ENCODE data around the gene SLC25A19. TPM values are rescaled to one million over a fixed set of nuclear protein-coding genes. Genes with fewer than 3 reads are reported as not detected.

The SLC25A19 gene
- total RNA-seq, 2 experiments from 2014 or later: 103 to 107 TPM

- Mint-ChIP-seq H3K4me1 (peaks cover 59% of the 10 kb centered on the region), H3K4me3 (peak overlapping the region; percentile 9), H3K27ac (peak overlapping the region; percentile 80), H3K9me3 (no peaks in the 10 kb centered on the region), H3K27me3 (no peaks in the 10 kb centered on the region), H3K36me3 (peaks cover 35% of the 10 kb centered on the region)
- peak; percentile 31 for DNase-seq
Observed at GRCh38 chr17:75242461-75243042, 46.7 kb downstream of the SLC25A19 start.

- peak overlapping the region; percentile 80 for H3K27ac Mint-ChIP-seq
- peaks cover 35% of the 10 kb centered on the region for H3K36me3 Mint-ChIP-seq
- no peak for DNase-seq
- peaks cover 56% of the 10 kb centered on the region for H3K4me1 Mint-ChIP-seq
- H3K4me3 Mint-ChIP-seq: no peak overlapping the region
- no peaks in the 10 kb centered on the region for H3K9me3 Mint-ChIP-seq
- H3K27me3 Mint-ChIP-seq: no peaks in the 10 kb centered on the region
Observed at GRCh38 chr17:75241996-75242460, 47.2 kb downstream of the SLC25A19 start.

DNA sequence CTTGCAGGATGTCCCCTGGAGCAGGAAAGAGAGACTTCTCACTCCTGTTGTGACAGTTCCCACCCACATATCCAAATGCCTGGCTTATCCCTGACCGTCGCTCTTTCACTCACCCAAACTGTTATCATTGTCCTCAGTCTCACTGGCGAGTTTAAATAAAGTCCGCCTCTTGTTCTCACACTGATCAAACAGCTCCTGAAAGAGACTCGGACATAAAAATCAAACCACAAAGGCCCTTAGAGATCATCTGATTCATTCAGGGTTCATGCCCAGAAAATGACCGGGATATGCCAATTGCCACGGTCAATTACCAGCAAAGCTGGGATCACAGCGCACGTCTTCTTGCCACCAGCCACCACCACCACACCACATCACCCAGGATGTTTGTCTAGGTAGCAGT lies 47.7 kb downstream of the SLC25A19 start:
- Mint-ChIP-seq H3K27ac (peak overlapping the region; percentile 80), H3K27me3 (no peaks in the 10 kb centered on the region), H3K36me3 (peaks cover 30% of the 10 kb centered on the region), H3K4me3 (no peak overlapping the region), H3K9me3 (no peaks in the 10 kb centered on the region), H3K4me1 (peaks cover 51% of the 10 kb centered on the region)
- no peak for DNase-seq

DNA sequence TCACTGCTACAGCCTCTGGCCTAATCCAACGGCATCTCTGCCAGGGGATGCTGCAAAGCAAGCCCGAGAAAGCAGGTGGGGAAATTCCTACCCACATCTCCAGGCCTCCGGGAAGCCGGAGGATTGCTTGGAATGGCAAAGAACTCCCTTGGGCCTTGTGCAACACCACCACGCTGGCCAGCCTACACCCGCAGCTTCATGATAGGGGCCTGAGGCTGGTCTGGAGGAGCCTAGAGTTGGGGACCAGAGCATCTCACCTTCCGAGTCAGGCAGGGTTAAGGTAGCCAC lies 48.1 kb downstream of the SLC25A19 start:
- Mint-ChIP-seq H3K4me3 (no peak overlapping the region), H3K9me3 (no peaks in the 10 kb centered on the region), H3K27ac (no peak overlapping the region), H3K36me3 (peaks cover 30% of the 10 kb centered on the region), H3K4me1 (peaks cover 49% of the 10 kb centered on the region), H3K27me3 (no peaks in the 10 kb centered on the region)
- DNase-seq: no peak

DNA sequence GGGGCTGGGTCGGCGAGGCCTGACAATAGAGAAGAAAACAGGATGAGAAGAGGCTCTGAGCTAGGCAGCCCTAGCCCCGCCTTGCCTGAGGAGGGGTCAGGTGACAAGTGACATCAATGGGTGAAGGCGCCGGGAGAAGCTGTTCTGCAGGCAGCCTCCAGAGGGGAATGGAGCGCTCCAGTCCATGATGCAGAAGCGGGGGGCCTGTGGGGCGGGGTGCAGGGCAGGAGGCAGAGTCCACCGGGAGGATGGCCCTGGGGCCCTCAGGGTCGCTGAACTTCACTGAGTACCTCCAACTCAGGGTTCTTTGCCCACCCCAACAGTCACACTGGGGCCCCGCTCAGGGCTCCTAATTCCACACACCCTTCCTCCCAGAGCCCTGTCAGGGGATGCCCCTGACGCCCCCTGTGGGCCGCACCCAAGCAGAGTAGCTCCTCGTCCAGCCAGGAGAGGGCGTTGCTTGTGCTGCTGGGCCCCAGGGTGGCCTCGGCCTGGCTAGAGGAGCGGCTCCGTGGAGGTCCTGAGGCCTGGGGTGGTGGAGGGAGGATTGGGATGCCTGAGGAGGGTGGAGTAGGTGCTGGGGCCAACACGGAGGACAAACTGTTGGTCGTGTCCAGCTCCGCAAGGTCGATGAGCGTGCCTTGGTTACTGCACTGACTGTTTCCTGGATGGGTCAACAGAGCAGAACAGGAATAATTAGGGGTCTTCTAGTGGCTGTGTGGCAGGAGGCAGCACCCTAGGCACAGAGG lies 48.7 kb downstream of the SLC25A19 start:
- Mint-ChIP-seq H3K27me3 (no peaks in the 10 kb centered on the region), H3K27ac (peak overlapping the region; percentile 63), H3K4me3 (no peak overlapping the region), H3K9me3 (no peaks in the 10 kb centered on the region), H3K4me1 (peaks cover 46% of the 10 kb centered on the region), H3K36me3 (peaks cover 30% of the 10 kb centered on the region)
- peak; percentile 61 for DNase-seq

GRCh38 chr17:75239778-75240393 lies 49.3 kb downstream of the SLC25A19 start:
- H3K4me3 Mint-ChIP-seq: no peak overlapping the region
- H3K36me3 Mint-ChIP-seq: peaks cover 31% of the 10 kb centered on the region
- H3K27ac Mint-ChIP-seq: peak overlapping the region; percentile 20
- no peaks in the 10 kb centered on the region for H3K9me3 Mint-ChIP-seq
- no peak for DNase-seq
- peaks cover 46% of the 10 kb centered on the region for H3K4me1 Mint-ChIP-seq
- H3K27me3 Mint-ChIP-seq: no peaks in the 10 kb centered on the region

DNA sequence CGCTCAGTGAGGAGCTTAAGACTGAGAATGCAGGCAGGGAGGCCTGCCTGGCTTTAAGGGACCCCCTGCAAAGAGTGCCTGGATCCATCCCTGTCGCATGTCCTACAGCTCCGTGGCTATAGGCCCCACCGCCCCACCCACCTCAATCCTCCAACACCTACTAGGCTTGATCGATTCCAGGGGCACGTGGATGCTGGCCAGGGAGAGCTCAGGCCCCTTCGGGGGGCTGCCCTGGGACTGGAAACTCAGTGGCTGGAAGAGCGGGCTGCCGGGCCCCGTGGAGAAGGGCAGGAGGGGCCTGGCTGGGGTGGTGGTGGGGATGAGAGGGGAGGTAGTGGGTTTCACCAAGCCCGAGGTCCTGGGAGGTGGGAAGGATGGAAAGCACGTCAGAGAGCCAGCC lies 50.0 kb downstream of the SLC25A19 start:
- no peak for DNase-seq
- no peak overlapping the region for H3K27ac Mint-ChIP-seq
- H3K9me3 Mint-ChIP-seq: no peaks in the 10 kb centered on the region
- no peaks in the 10 kb centered on the region for H3K27me3 Mint-ChIP-seq
- peaks cover 30% of the 10 kb centered on the region for H3K36me3 Mint-ChIP-seq
- H3K4me3 Mint-ChIP-seq: no peak overlapping the region
- peaks cover 40% of the 10 kb centered on the region for H3K4me1 Mint-ChIP-seq

DNA sequence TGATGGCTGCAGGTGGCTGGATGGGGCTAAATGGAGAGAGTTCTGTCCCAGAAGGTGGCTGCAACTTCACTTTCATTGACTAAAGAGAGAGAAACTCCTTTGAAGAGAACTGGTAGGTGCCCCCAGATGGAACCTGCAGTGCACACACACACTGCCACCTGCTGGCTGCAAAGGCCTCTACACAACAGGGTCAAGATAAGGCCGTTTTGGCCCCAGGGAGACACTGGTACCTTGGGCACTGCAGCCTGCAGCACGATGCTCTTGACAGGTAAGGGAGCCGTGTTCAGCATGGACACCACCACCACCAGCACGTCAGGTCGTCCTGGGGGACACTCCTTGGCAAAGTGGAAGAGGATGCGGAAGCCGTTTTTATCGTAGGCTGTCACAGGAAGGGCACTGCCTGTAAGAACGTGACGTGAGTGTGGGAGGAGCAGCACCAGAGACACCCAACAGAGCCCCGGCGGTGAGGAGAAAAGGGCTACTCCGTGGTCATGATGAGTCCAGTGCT lies 50.5 kb downstream of the SLC25A19 start:
- Mint-ChIP-seq H3K4me1 (peaks cover 37% of the 10 kb centered on the region), H3K27me3 (no peaks in the 10 kb centered on the region), H3K36me3 (peaks cover 27% of the 10 kb centered on the region), H3K27ac (peak overlapping the region; percentile 68), H3K9me3 (no peaks in the 10 kb centered on the region), H3K4me3 (peak overlapping the region; percentile 58)
- peak; percentile 59 for DNase-seq

GRCh38 chr17:75238020-75238580 lies 51.1 kb downstream of the SLC25A19 start:
- Mint-ChIP-seq H3K4me3 (no peak overlapping the region), H3K4me1 (peaks cover 30% of the 10 kb centered on the region), H3K27me3 (no peaks in the 10 kb centered on the region), H3K27ac (peak overlapping the region; percentile 68), H3K36me3 (peaks cover 25% of the 10 kb centered on the region), H3K9me3 (no peaks in the 10 kb centered on the region)
- DNase-seq: no peak

DNA sequence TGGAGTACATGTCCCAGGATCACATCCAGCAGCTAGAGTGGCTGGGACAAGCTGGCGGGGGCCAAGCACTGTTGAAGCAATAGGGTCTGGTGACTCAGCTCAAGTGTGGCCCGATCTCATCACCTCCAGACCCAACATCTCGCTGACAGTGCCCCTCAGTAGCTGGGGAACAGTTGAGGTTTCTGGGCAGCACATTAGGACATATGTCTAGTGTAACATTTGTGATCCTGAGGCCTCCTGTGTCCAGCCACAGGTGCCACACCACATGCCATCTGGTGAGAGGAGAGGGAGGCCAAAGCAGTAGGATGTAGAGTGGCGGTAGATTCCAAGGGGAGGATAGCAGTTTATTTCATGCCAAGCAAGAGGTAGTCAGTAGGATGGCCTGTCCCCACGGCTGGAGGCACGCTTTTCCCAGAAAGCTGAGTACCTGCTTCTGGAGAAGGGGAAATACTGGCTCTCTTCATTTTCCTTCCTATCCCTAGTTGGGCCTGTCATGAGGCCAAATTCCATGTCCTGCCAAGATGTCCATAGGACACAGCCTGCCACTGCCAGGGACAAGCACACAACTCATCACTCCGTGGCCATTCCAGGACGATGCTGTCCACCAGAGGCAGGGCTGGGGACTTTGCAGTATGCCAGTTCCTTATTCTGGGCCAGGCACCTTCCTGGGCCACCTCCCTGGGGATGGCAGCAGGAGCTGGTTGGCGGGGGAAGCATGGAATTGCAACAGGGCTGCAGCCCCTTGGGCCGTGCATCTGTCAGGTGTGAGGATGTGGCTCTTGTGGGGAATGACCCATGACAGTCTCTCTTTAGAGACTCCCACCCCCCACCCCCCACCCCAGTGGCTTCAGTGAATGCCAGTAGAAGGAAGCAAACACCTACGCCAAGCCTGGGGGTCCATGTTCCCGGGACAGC lies 51.9 kb downstream of the SLC25A19 start:
- Mint-ChIP-seq H3K4me1 (peaks cover 24% of the 10 kb centered on the region), H3K4me3 (no peak overlapping the region), H3K27ac (peak overlapping the region; percentile 22), H3K36me3 (peaks cover 22% of the 10 kb centered on the region), H3K27me3 (no peaks in the 10 kb centered on the region), H3K9me3 (no peaks in the 10 kb centered on the region)
- no peak for DNase-seq

- H3K9me3 Mint-ChIP-seq: no peaks in the 10 kb centered on the region
- H3K27me3 Mint-ChIP-seq: no peaks in the 10 kb centered on the region
- DNase-seq: no peak
- no peaks in the 10 kb centered on the region for H3K4me1 Mint-ChIP-seq
- no peak overlapping the region for H3K27ac Mint-ChIP-seq
- H3K36me3 Mint-ChIP-seq: peaks cover 24% of the 10 kb centered on the region
- H3K4me3 Mint-ChIP-seq: no peak overlapping the region
Observed at GRCh38 chr17:75232786-75233185, 56.4 kb downstream of the SLC25A19 start.

DNA sequence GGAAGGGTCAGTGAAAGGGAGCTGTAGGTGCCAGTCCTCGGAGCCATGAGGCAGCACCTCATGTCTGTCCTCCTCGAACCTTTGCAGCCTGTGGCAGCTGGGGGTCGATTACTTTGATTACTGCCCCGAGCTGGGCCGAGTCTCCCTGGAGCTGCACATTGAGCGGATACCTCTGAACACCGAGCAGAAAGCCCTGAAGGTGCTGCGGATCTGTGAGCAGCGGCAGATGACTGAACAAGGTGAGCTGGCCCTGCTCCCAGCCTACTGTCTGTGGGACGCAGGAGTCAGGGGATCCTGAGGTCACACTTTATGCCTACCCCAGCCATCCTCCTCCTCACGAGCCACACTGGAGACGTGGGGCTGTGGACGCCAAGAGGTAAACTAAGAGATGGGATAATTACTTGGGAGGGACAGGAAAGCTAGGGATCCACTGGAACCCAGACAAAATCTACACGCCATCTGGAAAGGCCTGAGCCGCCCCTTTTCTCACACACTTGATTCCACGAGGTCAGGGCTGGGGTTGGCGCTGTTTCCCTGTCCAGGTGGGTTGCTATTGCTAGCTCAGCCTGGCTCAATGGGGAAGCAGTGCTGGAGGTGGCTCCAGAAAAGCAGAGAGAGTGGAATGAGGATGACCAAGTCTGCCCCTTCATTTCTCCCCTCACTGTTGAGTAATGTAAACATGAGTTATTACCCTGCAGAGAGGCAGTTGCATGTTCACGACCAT lies 57.3 kb downstream of the SLC25A19 start:
- no peak overlapping the region for H3K4me3 Mint-ChIP-seq

GRCh38 chr17:75231071-75231470 lies 58.2 kb downstream of the SLC25A19 start:
- no peaks in the 10 kb centered on the region for H3K9me3 Mint-ChIP-seq
- DNase-seq: no peak
- no peak overlapping the region for H3K4me3 Mint-ChIP-seq
- peaks cover 23% of the 10 kb centered on the region for H3K36me3 Mint-ChIP-seq
- H3K27me3 Mint-ChIP-seq: no peaks in the 10 kb centered on the region
- no peak overlapping the region for H3K27ac Mint-ChIP-seq
- no peaks in the 10 kb centered on the region for H3K4me1 Mint-ChIP-seq

More for the DNA sequence above, 57.3 kb downstream of the SLC25A19 start:
- DNase-seq: no peak
- Mint-ChIP-seq H3K27ac (no peak overlapping the region), H3K36me3 (peaks cover 23% of the 10 kb centered on the region), H3K9me3 (no peaks in the 10 kb centered on the region), H3K4me1 (no peaks in the 10 kb centered on the region), H3K27me3 (no peaks in the 10 kb centered on the region)

DNA sequence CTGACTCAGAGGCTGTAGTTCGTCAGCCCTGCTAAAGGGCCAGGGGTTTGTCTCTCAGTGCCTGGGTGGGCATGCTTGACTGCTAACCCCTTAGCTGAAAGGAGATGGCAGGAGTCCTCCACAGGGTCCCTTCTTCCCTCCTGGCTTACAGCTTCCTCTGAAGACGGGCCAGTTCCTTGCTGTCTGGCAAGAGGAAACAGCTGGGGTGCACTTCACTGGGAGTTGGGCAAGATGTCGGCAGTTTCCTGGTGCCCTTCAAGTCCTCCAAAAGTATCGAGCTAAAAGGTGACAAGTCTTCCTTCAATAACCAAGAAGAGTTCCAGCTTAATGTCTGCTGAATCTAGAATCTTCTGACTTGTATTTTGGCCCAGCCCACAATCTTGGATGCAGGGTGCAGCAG lies 60.4 kb downstream of the SLC25A19 start:
- H3K27me3 Mint-ChIP-seq: no peaks in the 10 kb centered on the region
- no peak overlapping the region for H3K27ac Mint-ChIP-seq
- H3K36me3 Mint-ChIP-seq: peaks cover 25% of the 10 kb centered on the region
- no peak overlapping the region for H3K4me3 Mint-ChIP-seq
- DNase-seq: no peak
- H3K4me1 Mint-ChIP-seq: peaks cover 3% of the 10 kb centered on the region
- no peaks in the 10 kb centered on the region for H3K9me3 Mint-ChIP-seq

Data from activated naive CD8-positive, alpha-beta T cell treated with anti-CD3 and anti-CD28 coated beads for 36 hours (primary cell).